Brain pericyte (primary cell): ENCODE measurements around the gene BCL11B.
"Not testable (repeated sequence)": the region's sequence is repeated elsewhere in the genome, so short reads cannot be mapped to it uniquely, and the experiment has no call there.

Source experiments
- DNase-seq: peaks from one replicate; pipeline ENCODE4 v3.0.0-alpha.2; 2012; ENCODE audit warnings: low read depth, low spot score

Gene BCL11B

DNA sequence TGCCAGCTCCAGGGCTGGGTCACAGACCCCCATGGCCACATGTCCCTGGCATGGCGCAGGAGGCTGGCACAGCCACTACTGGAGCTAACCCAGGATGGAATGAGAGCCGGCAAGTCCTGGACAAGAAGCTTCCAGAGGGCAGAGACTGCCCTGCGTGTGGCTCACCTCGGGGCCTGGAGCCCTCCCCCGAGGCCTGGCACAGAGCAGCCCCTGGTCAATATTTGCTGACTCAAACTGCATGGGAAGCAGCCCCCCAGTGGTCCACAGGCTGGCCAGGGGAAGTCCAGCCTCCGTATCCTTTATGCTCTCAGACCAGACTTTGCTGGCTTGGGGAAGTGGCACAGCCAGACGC, 71.4 kb downstream of the BCL11B start:
- no peak for DNase-seq

DNA sequence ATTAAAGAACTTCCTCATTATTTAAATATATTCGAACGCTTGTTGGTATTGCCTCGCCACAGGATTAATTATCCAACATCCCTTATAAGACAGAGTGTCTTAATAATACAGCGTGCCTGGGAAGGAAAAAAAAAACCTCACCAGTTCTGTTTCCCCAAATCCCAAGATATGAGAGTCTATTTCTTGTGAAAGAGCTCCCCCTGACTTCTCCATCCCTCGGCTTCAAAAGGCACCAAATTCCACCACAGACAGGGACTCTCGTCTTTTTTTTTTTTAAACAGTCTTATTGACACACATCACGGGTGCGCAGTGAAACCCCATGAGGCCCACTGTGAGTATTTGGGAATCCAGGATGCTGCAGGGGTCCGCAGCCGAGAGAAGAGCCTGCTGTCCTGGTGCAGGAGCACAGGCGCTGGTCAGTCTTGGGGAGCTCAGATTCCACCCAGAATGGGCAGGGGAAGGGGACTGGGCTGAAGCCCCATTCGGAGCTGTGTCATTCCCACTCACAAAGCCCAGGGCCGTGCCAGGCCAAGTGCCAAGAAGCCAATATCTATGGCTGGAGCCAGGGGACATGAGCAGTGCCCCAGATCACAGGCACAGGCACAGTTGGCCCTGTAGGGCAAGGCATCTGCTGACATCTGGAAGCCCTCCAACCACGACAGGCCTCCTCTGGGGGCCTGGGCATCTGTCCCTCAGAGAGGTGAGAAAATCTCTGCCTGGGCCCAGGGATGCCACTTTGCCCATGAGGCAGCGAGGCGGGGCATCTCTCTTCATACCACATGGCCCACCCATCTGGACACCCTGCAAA, 71.9 kb downstream of the BCL11B start:
- DNase-seq: no peak

DNA sequence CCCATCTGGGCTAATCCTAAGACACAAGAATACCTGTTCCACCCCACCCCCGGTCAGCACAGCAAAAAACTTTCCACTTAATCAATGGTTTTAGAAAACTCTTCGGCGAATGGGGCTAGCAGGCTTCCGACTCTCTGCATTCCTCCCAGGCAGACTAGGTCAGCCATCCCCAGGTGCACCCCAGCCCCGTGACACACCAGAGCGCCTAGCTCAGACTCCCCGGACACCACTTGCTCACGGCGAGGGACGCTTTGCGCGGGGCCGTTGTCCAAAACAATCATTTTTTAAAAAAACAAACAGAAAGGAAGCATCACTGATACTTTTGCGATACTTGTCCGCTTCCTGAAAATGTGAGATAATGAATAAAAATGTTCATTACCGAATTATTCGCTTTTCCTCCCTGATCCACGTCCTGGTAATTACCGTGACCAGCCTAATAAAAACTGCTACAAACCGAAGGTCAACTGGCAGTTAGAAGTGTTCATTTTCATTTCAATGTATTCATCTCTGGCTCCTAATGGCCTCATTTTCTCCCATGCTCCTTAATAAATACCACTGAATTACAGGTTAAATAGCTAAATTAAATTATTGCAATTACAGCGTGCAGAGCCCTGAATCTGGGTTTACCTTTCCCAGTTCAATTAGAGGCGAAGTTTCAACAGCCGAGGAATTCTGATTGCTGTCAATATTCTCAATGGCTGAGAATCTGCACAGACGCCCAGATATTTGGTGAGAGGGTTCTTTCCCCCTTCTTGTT, 73.1 kb downstream of the BCL11B start:
- no peak for DNase-seq

DNA sequence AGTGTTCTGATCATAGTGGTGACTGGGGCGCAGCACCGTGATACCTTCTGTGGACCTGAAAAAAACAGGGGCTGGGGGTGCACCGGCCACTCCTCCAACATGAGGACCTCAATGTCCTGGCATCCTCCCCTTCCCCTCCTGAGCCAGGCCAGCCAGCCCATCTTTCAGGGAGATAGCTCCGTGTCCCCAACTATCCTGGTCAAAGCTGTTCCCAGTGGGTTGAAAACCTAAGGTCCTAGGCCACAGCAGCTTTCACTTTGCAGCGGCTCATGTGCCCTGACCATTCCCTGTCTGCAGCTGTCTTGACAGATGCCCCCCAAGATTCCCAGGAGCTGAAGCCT, 75.7 kb downstream of the BCL11B start:
- DNase-seq: no peak

DNA sequence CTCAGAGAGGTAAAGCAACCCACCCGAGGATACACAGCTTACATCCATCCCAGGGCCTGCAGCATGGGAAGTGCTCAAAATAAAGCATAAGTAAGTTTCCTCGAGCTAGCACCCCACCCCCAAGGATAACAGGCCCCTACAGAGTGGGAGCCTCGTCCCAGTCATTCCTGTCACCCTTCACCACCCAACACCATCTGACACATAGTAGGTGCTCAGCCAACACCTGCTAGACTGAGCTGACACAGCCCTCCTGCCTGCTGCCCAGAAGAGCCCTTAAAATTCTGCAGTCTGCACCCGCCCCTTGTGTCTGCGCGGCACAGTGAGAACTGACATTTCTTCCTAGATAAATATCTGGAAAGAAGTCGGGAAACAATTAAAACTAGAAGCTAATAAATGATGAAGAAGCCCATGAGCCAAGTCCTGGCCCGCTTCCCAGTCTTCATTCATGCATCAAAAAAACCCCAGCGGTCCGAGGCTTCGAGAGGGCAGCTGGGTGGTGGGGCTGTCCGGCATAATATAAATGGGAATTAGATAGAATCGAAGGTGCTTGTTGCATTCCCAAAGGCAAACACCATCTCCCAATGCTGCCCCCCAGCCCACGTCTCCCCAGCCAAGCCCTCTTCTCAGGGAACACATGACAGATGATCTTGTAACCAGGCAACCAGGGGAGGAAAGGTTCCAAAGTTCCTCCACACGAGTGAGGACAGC, 76.2 kb downstream of the BCL11B start:
- no peak for DNase-seq

DNA sequence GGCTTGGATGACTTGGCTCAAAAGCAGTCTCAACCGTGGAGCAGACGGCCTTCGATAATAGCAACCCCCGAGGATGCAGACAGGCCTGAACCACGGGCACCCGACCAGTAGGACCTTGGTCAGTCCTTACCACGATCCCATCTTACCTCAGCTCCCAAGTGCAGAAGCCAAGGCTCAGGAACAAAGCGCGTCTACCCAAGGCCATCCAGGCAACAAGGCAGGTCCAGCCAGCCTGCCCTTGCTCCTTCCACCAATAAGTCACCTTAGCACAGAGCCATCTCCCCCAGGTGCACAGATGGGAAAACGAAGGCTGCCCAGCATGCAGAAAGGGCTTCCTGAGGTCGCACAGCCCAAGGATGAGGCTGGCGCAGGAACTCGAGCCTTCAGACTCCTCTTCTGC, 77.3 kb downstream of the BCL11B start:
- no peak for DNase-seq

DNA sequence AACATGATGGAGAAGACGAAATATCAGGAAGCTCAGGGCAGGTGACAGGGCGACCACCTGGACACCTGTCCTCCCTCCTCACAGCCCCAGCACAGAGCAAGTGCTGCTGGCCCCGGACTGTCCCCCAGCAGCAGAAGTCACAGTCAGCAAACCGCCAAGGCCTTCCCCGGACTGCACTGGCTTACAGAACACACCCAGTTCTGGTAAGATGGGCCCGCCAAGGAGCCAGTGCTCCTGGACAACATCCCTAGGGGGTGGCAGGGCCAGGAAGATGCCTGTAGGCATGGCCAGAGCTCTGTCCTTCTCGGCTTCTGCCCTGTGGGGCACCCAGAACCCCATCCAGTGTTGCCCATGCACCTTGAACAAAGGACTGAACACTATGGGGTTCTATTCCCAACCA, 77.9 kb downstream of the BCL11B start:
- DNase-seq: no peak

DNA sequence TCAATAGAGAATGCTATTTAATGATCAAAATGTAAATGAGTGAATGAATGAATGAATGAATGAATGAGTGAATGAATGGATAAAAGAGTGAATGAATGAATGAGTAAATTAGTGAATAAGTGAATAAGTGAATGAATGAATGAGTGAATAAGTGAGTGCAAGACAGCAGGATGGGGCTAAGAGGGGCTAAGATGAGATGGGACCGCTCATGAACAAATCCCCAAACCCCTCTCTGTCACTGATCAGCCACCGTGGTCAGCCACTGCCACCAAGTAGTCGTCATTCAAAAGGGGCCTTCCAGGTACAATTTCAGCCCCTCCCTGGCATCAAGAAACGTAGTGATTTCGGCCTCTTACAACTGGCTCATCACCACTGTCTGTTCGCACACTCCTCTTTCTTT, 79.2 kb downstream of the BCL11B start:
- no peak for DNase-seq

DNA sequence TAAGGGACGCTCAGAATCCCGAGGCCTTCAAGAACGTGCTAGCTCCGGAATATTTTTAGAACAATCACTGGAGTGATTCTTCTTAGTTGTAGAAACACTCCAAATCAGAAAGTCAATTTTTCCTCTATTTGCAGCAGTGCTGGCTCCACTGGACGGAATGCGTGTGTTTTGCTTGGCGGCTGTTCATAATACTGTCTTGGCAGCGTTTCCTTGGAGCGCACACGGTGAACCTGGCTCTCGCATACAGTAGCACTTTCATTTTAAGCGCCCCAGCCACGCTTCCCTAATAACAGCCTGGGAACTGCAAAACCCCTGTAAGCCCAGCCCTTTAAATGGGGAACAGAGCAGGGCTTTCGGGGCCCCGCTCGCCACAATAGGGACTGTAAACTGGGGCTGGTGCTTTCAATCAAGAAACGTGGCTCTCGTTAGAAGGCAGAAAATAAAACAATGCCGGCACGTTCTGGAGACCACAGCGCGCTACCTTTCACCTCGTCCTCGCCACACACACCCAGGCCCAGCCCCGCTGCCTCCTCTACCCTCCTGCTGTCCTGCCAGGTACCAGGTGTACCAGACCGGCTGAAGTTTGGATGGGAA, 79.9 kb downstream of the BCL11B start:
- DNase-seq: no peak

DNA sequence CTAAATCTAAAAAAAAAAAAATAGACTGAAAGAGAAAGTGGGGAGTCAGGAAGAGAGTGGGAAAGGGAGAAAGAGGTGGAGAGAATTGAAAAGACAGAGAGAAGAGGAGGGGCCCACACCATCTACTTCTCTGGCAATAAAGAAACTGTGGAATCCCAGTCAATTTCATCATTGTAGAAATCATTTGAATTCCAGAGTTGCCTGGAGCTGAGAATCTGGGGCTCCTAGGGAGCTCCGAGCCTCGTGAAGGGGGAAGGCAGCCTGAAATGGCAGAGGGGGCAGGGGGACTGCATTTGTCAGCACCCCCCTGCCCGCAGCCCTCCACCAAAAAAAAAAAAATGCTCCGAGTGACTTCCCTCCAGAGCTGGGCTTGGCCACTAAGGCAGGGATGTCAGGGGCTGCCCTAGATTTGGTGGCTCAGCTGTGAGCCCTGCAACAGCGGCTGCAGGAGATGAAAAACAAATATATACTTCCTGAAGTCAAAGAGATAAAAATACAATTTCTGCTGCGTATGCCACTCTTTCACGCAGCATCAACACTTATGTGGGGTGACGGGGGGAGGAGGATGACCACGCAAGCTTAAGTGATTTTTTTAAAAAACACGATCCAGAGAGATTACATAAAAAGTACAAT, 80.5 kb downstream of the BCL11B start:
- DNase-seq: no peak

DNA sequence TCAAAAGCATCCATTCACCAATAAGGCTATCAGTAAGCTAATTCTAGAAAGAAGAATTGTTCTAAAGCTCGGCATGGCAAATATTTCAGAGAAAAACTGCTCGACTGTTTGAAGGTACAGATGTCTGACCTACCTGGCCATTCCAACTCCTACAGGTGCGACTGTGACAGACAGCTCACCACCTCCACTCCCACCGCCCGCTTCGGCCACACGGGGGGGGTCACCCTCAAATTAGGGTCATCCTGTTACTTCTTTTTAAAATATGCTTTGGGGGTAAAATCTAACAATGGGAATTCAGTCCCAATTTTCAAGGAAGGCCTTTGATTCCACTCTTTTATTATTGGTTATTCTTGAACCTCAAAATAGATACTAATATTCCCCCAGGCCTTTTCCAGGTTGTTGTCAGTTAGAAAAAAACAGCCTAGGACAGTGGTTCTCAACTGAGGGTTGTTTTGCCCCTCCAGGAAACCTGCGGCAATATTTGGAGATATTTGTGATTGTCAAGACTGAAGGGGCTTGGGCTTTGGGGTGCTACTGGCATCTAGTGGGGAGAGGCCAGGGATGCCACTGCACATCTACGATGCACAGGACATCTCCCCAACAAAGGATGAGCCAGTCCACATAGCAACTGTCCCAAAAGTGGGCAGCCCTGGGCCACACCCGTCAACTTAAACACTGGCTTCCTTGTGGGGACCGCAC, 81.2 kb downstream of the BCL11B start:
- DNase-seq: no peak

DNA sequence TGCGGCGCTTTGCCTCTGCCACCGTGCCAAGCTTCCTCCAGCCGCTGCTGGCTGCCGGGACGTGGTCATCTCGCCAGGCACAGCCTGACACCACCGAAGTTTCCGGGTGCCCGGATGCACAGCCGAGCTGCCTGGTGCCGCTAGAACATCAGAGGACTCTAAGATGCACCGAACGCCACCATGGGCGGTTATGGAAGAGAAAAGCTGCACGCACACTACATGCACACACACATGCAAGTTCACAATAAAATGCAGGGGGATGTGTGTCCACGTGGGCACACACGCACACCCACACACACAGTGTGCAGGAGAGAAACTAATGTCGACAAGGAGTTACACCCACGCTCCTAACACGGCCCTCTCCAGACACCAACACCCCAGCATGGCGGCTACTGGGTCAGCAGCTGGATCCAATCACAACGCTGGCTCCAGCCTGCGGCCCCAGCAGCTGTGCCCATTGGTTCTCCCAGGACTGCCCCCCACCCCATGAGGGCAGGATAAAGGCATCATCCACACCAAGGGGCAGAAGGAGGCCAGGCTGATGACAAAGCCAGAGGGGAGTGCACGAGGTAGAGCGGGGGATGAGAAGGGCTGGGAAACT, 82.7 kb downstream of the BCL11B start:
- DNase-seq: no peak

DNA sequence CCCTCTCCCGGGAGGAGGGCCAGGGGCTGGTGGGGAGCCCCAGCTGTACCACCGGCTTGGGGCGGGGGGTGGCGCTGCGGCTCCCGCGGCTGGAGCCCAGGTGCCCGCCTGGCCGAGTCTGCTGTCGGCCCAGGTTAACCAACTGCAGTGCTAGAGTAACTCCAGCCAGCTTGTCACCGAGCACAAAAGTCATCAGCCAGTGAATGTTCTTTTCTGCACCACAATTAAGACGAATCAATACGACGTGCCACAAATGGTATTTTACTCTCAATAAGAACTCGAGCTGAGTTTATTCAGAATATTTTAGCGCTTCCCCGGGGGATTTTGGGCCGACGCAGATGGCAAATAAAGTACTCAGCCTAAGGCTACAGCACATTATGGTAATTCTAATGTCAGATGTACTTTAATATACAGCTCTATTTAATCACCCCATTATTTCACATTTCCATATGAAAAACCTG, 83.2 kb downstream of the BCL11B start:
- no peak for DNase-seq

DNA sequence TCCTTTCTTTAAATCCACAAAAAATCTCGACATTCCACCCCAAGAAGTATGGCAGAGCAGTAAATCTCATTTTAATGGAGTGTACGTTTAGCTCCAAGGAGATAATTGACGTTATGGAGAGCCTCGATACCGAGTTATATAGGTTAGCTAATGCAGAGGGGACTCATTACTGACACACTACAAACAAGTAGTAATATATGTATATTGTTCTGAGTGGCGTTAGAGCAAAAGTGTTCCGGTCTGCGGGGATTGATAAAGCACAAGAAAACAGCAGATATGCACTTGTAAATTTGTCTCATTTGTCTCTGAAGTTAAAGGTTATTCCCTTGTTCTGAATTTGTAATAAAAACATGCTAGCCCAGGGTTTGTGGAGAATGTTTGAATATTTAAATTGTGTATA, 84.1 kb downstream of the BCL11B start:
- DNase-seq: no peak

DNA sequence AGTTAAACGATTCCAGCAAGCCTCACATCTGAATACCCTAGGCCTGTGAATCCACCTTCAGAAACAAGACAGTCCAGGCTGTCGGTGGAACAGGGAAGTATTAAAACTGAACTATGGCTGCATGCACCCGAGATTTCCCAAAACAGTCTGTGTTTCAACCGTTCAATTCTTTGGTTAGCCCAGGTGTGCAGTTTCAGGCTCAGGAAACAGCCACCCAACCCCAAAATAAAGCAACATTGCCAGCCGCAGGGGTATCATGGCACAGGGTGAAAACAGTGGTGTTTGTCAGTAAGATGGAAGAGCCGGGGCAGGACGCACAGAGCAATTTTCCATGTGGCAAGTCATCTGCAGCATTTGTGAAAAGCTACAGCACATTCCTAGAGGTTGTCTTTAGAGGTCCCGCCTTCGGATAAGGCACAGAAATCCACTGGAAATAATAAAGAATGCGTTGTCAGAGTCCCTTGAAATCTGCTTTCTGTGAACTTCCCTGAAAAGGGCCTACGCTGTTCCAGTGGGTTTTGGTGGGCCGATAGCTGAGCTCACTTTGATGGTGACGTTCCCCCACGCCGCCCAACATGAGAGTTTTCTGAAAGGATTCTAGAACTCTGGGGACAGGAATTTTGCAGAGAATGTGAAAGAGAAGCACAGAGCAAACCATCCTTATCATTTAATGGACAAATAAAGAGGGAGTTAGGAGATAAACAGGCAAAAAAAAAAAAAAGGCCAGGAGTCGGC, 84.9 kb downstream of the BCL11B start:
- no peak for DNase-seq

DNA sequence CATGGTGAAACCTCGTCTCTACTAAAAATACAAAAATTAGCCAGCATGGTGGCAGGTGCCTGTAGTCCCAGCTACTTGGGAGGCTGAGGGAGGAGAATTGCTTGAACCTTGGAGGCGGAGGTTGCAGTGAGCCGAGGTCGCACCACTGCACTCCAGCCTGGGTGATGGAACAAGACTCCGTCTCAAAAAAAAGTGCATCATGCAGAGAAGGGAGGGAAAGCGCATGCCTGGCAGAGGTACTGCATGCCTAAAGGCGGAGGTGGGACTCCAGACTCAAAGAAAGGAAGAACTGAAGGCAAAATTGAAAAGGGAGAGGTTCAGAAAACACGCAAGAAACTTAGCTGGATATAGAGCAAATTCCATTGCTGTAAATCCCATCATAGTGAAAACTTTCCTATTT, 85.7 kb downstream of the BCL11B start:
- not testable (repeated sequence) for DNase-seq

DNA sequence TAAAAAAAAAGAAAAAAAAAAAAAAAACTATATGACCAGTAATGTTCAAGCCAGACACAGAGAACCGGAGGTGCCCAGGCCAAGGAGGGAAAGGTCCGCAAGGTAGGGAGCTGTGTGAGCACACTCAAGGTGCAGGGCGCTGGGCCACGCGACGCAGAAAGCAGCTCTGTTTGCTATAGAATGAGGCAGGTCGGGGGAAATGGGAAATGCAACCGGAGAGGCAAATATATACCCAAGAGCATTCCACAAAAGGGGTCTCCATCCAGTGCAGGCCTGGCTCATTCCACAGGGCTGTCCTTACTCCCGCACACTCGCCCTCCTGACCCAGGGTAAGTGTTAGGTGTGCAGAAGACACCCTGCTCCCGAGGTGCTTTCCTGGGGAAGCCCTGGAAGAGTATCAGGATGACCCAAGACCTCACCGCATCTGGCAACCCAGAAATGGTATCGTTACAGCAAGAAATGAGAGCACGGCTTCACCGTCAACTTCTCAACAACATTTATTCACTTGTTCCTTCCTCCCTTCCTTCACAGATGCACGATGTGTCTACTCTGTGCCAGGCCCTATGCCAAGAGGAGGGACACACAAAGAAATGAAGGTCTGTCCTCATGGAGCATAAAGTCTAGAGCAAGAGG, 86.4 kb downstream of the BCL11B start:
- no peak for DNase-seq

DNA sequence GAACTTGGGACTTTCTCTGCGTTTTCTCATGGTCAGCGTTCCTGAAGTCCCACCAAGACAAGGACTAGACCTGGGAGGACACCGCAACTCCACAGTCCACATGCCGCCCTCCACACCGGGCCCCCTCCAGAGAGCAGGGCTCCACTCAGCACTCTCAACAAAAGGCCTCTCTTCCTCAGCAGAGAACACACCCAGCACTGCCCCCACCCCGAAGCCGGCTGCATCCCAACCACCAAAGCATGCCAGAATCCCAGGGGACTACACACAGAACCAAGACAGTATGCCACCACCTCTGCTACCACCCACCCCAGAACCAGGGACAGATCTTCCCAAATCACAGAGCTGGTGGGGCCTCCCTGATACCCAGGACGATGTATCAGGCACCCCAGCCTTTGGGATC, 88.3 kb downstream of the BCL11B start:
- no peak for DNase-seq

DNA sequence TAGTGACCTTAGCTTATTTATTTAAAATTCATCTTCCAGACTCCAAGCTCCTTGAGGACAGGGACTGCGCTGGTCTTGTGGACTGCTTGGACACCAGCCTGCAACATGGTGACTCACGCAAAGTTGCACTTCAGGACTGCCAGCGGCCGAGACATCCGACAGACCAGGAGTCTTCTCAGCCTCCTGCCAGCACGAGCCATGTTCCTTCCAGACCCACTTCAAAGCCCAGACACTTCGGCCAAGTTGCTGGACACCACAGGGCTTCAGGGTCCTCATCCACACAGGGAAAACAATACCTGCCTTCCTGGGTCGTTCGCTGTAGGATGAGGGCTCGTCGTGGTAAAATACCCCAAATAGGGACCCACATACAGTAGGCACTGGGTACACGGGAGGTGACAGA, 88.7 kb downstream of the BCL11B start:
- no peak for DNase-seq
